Liver (tissue), 9 donors: ENCODE measurements around the gene NUP107. TPM values are rescaled to one million over a fixed set of nuclear protein-coding genes. Genes with fewer than 3 reads are reported as not detected.

Experiments
- DNase-seq: peaks from one replicate; pipeline ENCODE4 v3.0.0-alpha.2; 2017; ENCODE audit warnings: low spot score
- H3K27ac ChIP-seq, 2 donors: one replicate each; pipeline ENCODE4 v1.7.0; 2013; ENCODE audit warnings: inconsistent platforms in 2 of 2, low read length in 2 of 2, control low read depth in 1 of 2, low read depth in 1 of 2, mild to moderate bottlenecking in 1 of 2
- H3K27me3 ChIP-seq, 4 donors: one replicate each; pipeline versions ENCODE4 v1.6.1 to v1.7.0; 2013; ENCODE audit warnings: low read length in 3 of 4, inconsistent platforms in 1 of 4, mild to moderate bottlenecking in 1 of 4, moderate library complexity in 1 of 4; ENCODE audit not compliant: control insufficient read depth in 4 of 4, insufficient read depth in 4 of 4
- H3K36me3 ChIP-seq, 4 donors: one replicate each; pipeline versions ENCODE4 v1.6.1 to v1.7.0; 2013; ENCODE audit warnings: low read length in 3 of 4, mild to moderate bottlenecking in 3 of 4, low read depth in 1 of 4, moderate library complexity in 1 of 4; ENCODE audit not compliant: control insufficient read depth in 4 of 4, insufficient read depth in 3 of 4
- H3K4me1 ChIP-seq, 4 donors: one replicate each; pipeline versions ENCODE4 v1.6.1 to v1.7.0; 2013; ENCODE audit warnings: low read length in 3 of 4, mild to moderate bottlenecking in 3 of 4, moderate library complexity in 1 of 4; ENCODE audit not compliant: control insufficient read depth in 4 of 4, insufficient read depth in 4 of 4
- H3K4me3 ChIP-seq, 3 donors: one replicate each; pipeline versions ENCODE4 v1.6.1 to v1.7.0; 2013; ENCODE audit warnings: low read length in 3 of 3, control low read depth in 1 of 3, low read depth in 1 of 3, mild to moderate bottlenecking in 1 of 3
- H3K9ac ChIP-seq, 2 donors: one replicate each; pipeline ENCODE4 v1.7.0; 2013; ENCODE audit warnings: low read length in 2 of 2, mild to moderate bottlenecking in 2 of 2, moderate library complexity in 2 of 2, control low read depth in 1 of 2, low read depth in 1 of 2
- H3K9me3 ChIP-seq, 4 donors: one replicate each; pipeline versions ENCODE4 v1.6.1 to v1.7.0; 2013; ENCODE audit warnings: low read length in 3 of 4; ENCODE audit not compliant: control insufficient read depth in 4 of 4
- ATF3 ChIP-seq: IDR thresholded peaks from 2 replicates; pipeline ENCODE4 v1.6.1; 2016; ENCODE audit warnings: antibody characterized with exemption
- CTCF ChIP-seq: fragments of 150-350 bp; IDR thresholded peaks from 2 replicates; pipeline ENCODE4 v1.5.1; 2017; ENCODE audit warnings: improper control_type of control experiment, low read depth, low read length; ENCODE audit not compliant: missing input control
- EGR1 ChIP-seq, 2 donors: IDR thresholded peaks; 2 replicates each; pipeline ENCODE4 v1.6.1; 2016 to 2018; ENCODE audit warnings: antibody characterized with exemption in 2 of 2, low read depth in 2 of 2
- FOXA1 ChIP-seq: IDR thresholded peaks from 2 replicates; pipeline ENCODE4 v1.6.1; 2016; ENCODE audit warnings: antibody characterized with exemption
- FOXA2 ChIP-seq: IDR thresholded peaks from 2 replicates; pipeline ENCODE4 v1.6.1; 2016; ENCODE audit warnings: antibody characterized with exemption
- GABPA ChIP-seq, 2 donors: IDR thresholded peaks in 1 of 2; conservative IDR thresholded peaks in 1 of 2; 2 replicates each; pipeline ENCODE4 v1.6.1; 2016; ENCODE audit warnings: antibody characterized with exemption in 2 of 2, mild to moderate bottlenecking in 1 of 2, moderate library complexity in 1 of 2
- HNF4A ChIP-seq, 2 donors: conservative IDR thresholded peaks; 2 replicates each; pipeline ENCODE4 v1.6.1; 2016; ENCODE audit warnings: antibody characterized with exemption in 2 of 2, mild to moderate bottlenecking in 2 of 2
- HNF4G ChIP-seq: IDR thresholded peaks from 2 replicates; pipeline ENCODE4 v1.6.1; 2016; ENCODE audit warnings: antibody characterized with exemption
- JUND ChIP-seq, 2 donors: IDR thresholded peaks; 2 replicates each; pipeline ENCODE4 v1.6.1; 2016; ENCODE audit warnings: antibody characterized with exemption in 2 of 2
- MAX ChIP-seq: IDR thresholded peaks from 2 replicates; pipeline ENCODE4 v1.6.1; 2016; ENCODE audit warnings: antibody characterized with exemption
- NR2F2 ChIP-seq: IDR thresholded peaks from 2 replicates; pipeline ENCODE4 v1.6.1; 2016; ENCODE audit warnings: antibody characterized with exemption
- RAD21 ChIP-seq, 2 donors: IDR thresholded peaks; 2 replicates each; pipeline ENCODE4 v1.6.1; 2016; ENCODE audit warnings: antibody characterized with exemption in 2 of 2, mild to moderate bottlenecking in 2 of 2
- REST ChIP-seq: IDR thresholded peaks from 2 replicates; pipeline ENCODE4 v1.6.1; 2016; ENCODE audit warnings: antibody characterized with exemption, mild to moderate bottlenecking
- RXRA ChIP-seq, 2 donors: IDR thresholded peaks; 2 replicates each; pipeline ENCODE4 v1.6.1; 2017 to 2018; ENCODE audit warnings: antibody characterized with exemption in 2 of 2, mild to moderate bottlenecking in 1 of 2
- SP1 ChIP-seq: IDR thresholded peaks from 2 replicates; pipeline ENCODE4 v1.6.1; 2018; ENCODE audit warnings: antibody characterized with exemption, mild to moderate bottlenecking
- TAF1 ChIP-seq: conservative IDR thresholded peaks from 2 replicates; pipeline ENCODE4 v1.6.1; 2016; ENCODE audit warnings: antibody characterized with exemption, mild to moderate bottlenecking
- YY1 ChIP-seq: IDR thresholded peaks from 2 replicates; pipeline ENCODE4 v1.6.1; 2016; ENCODE audit warnings: antibody characterized with exemption, mild to moderate bottlenecking
- ZBTB33 ChIP-seq: IDR thresholded peaks from 2 replicates; pipeline ENCODE4 v1.6.1; 2016; ENCODE audit warnings: antibody characterized with exemption
- WGBS: extraction: QIAGEN DNeasy Blood & Tissue Kit; methylation state at CpG from one replicate; pipeline ENCODE4 v1.1.7; 2013; 5-methylcytosine and 5-hydroxymethylcytosine counted together
- polyA plus RNA-seq, 2 donors: library from polyadenylated mRNA; stranded (reverse) in 1 of 2; unstranded in 1 of 2; fragments of 200-250 nt in 1 of 2; fragments of >200 nt in 1 of 2; fragmentation: Nextera tagmentation in 1 of 2; extraction: Ambion mirVana in 1 of 2; gene quantifications; one replicate each; pipeline versions ENCODE4 v1.2.1 to v1.2.3, GENCODE V29; 2013 to 2015
- total RNA-seq, 2 donors: library from RNA; depleted of rRNA; stranded (reverse); fragments of >200 nt; gene quantifications; one replicate each; pipeline ENCODE4 v1.2.3, GENCODE V29; 2014
- donor health status: healthy.
- donor health status: healthy.
- donor health status: healthy.
- donor health status: healthy.
- donor health status: healthy.

The NUP107 gene
- total and polyA plus RNA-seq, 4 donors: 6.3 to 38.3 (median 16.2) TPM

GRCh38 chr12:68667291-68667690, 19.5 kb upstream of the NUP107 start:
- TF ChIP-seq RAD21 (IDR thresholded peaks at IDR 0.05) (no peak), JUND (IDR thresholded peaks at IDR 0.05) (no peak), GABPA (IDR thresholded peaks at IDR 0.05 in 1 of 2, conservative IDR thresholded peaks at IDR 0.05 in 1 of 2) (no peak), FOXA2 (no peak), TAF1 (no peak), ZBTB33 (no peak), SP1 (no peak), NR2F2 (no peak), YY1 (no peak), ATF3 (no peak), REST (no peak), MAX (no peak), CTCF (no peak), HNF4A (conservative IDR thresholded peaks at IDR 0.05) (no peak), HNF4G (no peak), EGR1 (IDR thresholded peaks at IDR 0.05; ENCODE audit: low read depth in 2 of 2) (no peak), RXRA (IDR thresholded peaks at IDR 0.05) (no peak), FOXA1 (no peak)
- no peak overlapping the region for H3K9ac ChIP-seq
- peaks cover 0 to 17% (median 12%) of the 10 kb centered on the region in 4 donors for H3K4me1 ChIP-seq
- H3K27me3 ChIP-seq: no peaks in the 10 kb centered on the region
- H3K9me3 ChIP-seq: no peaks in the 10 kb centered on the region
- H3K27ac ChIP-seq: no peak overlapping the region
- peaks cover 0 to 4% (median 0%) of the 10 kb centered on the region in 4 donors for H3K36me3 ChIP-seq
- 85% methylated on average over 1 of the region's 1 CpG for WGBS
- no peak overlapping the region for H3K4me3 ChIP-seq
- DNase-seq: no peak
